Bone marrow (tissue), 2 donors: ENCODE data around the gene PCDH9.

Experiments
- DNase-seq, 2 donors: peaks; one replicate each; lab custom pipeline; 2025; lab: John Stamatoyannopoulos, UW

PCDH9 gene

GRCh38 chr13:66520511-66521355 lies 709.4 kb downstream of the PCDH9 start:
- DNase-seq, result no peak

GRCh38 chr13:66519259-66519658 lies 710.9 kb downstream of the PCDH9 start:
- DNase-seq, result no peak

GRCh38 chr13:66518068-66518467 lies 712.1 kb downstream of the PCDH9 start:
- DNase-seq, result no peak

- no peak for DNase-seq
Observed at GRCh38 chr13:66513728-66514127, 716.4 kb downstream of the PCDH9 start.

- DNase-seq, result no peak
Observed at GRCh38 chr13:66509175-66509574, 721.0 kb downstream of the PCDH9 start.

- DNase-seq, result no peak
Observed at GRCh38 chr13:66508153-66508909, 721.8 kb downstream of the PCDH9 start.

GRCh38 chr13:66506979-66507378 lies 723.2 kb downstream of the PCDH9 start:
- DNase-seq, result no peak

GRCh38 chr13:66506051-66506777 lies 723.9 kb downstream of the PCDH9 start:
- no peak for DNase-seq

- no peak for DNase-seq
Observed at GRCh38 chr13:66503890-66504289, 726.2 kb downstream of the PCDH9 start.

GRCh38 chr13:66501181-66501580 lies 729.0 kb downstream of the PCDH9 start:
- no peak for DNase-seq

- DNase-seq, result no peak
Observed at GRCh38 chr13:66492479-66492878, 737.7 kb downstream of the PCDH9 start.

- DNase-seq, result no peak
Observed at GRCh38 chr13:66491251-66491650, 738.9 kb downstream of the PCDH9 start.

- no peak for DNase-seq
Observed at GRCh38 chr13:66489586-66489985, 740.5 kb downstream of the PCDH9 start.

GRCh38 chr13:66489172-66489571 lies 741.0 kb downstream of the PCDH9 start:
- DNase-seq, result no peak

GRCh38 chr13:66483712-66484111 lies 746.4 kb downstream of the PCDH9 start:
- DNase-seq, result no peak

- DNase-seq, result no peak
Observed at GRCh38 chr13:66482836-66483235, 747.3 kb downstream of the PCDH9 start.

- DNase-seq, result no peak
Observed at GRCh38 chr13:66477816-66478215, 752.3 kb downstream of the PCDH9 start.

GRCh38 chr13:66475061-66475460 lies 755.1 kb downstream of the PCDH9 start:
- DNase-seq, result no peak

GRCh38 chr13:66469745-66470144 lies 760.4 kb downstream of the PCDH9 start:
- no peak for DNase-seq

GRCh38 chr13:66468656-66469055 lies 761.5 kb downstream of the PCDH9 start:
- no peak for DNase-seq

GRCh38 chr13:66462187-66462586 lies 767.9 kb downstream of the PCDH9 start:
- no peak for DNase-seq

GRCh38 chr13:66461021-66461420 lies 769.1 kb downstream of the PCDH9 start:
- no peak for DNase-seq

GRCh38 chr13:66459634-66460033 lies 770.5 kb downstream of the PCDH9 start:
- DNase-seq, result no peak
